HG03108 (cell line): ENCODE data around the gene DKKL1.

Source experiments
- ATAC-seq: cut with Tn5 transposase; IDR thresholded peaks from one replicate; pipeline ENCODE4 v1.9.1; 2021; ENCODE audit warnings: moderate library complexity; ENCODE audit not compliant: unreplicated experiment

DKKL1 gene

DNA sequence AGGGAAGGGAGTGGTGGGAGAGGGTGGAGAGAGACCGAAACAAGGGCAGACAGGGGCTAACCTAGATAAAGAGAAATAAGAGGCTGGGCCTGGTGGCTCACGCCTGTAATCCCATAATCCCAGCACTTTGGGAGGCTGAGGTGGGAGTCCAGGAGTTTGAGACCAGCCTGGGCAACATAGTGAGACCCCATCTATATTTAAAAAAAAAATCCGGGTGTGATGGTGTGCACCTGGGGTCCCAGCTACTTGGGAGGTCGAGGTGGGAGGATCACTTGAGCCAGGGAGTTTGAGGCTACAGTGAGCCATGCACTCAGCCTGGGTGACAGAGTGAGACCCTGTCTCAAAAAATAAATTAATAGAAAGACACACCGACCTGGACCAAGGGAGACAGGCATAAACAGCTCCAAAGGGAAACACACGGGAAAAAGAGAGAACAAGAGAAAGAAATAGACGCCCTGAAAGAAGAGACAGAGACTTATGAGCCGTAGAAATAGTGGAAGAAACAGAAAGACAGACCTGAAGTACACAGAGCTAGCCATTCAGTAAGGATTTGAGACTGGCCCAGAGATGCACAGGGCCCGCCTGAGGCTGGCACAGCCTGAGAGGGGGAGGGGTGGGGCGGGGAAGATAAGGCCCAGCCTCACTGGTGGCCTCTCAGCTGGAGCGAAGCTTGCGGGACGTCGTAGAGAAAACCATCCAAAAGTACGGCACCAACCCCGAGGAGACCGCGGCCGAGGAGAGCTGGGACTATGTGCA is 26.2 kb upstream of the DKKL1 start:
- no peak for ATAC-seq

DNA sequence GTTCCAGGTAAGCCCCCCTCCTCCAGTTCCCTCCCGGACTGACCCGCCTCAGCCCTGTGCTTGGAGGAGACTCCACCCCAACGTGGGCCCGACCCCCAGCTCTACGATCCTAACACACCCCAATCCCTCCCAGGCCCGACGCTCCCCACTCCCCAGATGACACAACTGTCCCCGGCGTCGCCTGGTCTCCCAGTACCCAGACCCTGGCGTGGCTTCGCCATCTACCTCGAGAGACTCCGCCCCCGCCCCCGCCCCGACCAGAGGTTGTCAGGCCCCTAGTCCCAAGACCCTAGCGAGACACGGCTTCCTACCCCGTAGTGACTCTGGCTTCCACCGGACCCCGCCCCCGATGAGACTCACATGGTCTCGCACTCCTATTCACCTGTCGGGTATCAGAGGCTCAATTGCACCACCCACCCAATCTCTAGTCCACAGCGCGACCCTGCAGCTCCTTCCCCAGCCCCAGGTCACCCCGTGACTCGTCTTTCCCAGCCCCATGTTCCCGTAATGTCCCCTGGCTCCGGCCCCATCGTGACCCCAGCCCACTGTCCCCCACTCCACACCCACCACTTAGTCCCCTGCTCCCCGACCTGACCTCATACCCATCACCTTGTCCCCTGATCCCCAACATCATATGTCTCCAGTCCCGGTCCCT is 25.5 kb upstream of the DKKL1 start:
- no peak for ATAC-seq

- ATAC-seq: no peak
Observed at GRCh38 chr19:49338691-49339300, 24.9 kb upstream of the DKKL1 start.

DNA sequence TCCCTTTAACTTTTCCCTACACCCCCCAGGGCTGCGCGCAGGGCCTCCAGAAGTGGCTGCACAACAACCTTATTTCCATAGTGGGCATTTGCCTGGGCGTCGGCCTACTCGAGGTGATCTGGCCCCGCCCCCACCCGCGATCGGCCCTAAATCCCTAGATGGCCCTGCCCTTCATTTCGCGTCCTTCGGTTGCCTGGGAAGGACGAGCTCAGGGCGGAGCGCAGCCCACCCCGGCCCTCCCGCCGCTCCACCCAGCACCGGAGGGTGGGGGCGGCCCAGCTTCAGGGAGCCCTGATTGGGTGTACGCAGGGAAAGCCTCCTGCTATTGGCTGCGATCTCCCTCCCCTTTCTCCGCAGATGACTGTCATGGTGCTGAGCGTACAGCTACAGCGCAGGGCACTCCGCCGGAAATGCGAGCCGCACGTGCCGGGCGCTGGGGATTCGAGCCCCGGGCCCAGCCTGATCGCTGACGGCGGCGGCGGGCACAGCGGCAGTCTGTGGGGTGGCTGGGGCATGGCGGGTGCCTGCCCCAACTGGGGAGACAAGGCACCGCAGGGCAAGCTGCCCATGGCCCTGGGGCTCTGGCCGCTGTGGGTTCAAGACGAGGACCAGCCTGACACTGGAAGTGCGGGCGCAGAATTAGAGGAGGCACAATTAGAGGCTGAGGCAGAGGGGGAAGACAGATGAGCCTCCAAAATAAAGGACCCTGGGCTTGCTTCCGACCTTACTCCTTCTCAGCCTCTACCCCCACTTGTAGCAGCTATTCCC is 24.2 kb upstream of the DKKL1 start:
- ATAC-seq: no peak

DNA sequence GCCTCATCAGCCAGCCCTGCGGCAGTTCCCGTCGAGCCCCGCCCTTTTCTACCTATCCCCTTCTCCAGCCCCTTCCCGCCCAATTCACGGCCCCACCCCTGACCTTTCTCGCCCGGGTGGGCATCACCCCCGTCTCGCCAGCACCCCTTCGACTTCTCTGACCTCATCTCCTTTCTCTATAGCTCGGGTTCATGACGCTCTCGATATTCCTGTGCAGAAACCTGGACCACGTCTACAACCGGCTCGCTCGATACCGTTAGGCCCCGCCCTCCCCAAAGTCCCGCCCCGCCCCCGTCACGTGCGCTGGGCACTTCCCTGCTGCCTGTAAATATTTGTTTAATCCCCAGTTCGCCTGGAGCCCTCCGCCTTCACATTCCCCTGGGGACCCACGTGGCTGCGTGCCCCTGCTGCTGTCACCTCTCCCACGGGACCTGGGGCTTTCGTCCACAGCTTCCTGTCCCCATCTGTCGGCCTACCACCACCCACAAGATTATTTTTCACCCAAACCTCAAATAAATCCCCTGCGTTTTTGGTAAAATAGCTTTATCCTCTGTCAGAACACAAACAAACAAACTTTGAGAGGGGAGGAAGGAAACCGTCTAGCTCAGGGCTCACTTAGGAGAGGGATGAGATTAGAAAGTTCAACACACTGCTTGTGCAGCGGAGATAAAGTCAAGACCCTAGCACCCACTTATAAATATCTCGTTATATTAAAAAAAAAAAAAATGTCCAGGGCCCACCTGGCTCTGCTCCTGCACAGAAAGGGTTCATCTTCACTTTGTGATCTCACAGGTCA is 23.4 kb upstream of the DKKL1 start:
- peak; percentile 54 for ATAC-seq

GRCh38 chr19:49340865-49341718 is 22.6 kb upstream of the DKKL1 start:
- no peak for ATAC-seq

- ATAC-seq: no peak
Observed at GRCh38 chr19:49342291-49342721, 21.4 kb upstream of the DKKL1 start.

- ATAC-seq: no peak
Observed at GRCh38 chr19:49343123-49343522, 20.6 kb upstream of the DKKL1 start.

DNA sequence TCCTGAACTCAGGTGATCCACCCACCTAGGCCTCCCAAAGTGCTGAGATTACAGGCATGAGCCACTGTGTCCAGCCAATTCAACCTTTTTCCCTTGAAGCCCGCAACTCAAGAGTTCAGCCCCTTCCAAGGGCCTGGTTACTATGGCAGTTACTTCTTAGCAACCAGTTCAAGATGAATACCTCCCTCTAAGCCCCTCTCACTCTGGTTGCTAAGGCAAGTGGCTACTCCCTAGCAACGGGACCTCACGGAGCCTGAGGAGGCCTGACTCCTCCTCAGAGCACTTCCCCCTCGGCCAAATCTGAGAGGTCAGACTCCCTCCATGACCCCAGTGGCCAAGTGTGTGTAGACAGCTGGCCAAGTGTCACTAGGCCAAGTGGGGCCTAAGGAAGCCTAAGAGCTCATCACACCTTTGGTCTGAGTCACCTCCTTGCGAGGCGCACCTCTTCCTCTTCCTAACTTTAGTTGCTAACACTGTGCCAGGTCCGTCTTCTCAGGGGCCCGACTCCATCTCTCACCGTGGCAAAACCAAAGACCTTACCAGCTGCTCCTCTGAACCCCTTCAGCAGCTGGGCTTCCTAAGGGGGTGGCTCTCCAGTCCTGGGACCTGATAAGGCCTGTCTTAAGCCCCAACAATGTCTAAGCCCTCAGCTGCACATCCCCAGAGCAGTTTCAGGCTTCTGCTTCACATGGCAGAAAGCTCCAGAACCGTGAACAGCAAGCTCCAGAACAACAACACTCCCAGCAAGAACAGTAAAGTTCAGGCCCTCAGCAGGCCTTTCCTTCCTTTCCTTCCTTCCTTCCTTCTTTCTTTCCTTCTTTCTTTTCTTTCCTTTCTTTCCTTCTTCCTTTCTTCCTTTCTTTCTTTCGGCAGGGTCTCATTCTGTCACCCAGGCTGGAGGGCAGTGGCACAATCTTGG is 18.9 kb upstream of the DKKL1 start:
- no peak for ATAC-seq

DNA sequence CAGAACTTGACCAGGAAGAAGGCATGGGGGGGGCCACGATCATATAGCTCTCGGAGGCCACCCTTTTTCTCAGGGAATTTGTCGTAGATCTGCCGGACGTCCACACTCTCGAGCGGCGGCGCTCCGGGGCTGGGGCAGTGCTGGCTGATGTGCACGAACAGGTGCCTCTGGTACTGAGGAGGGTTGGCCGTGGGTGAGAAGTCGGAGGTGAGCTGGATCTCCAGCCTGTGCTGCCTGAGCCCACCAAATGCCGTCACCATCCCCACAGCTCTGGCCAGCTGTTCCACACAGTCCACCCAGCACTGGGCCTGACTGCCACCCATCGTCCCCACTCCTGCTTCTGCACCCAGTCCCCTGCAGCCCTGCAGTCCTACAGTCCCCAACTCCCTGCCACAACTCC is 16.5 kb upstream of the DKKL1 start:
- ATAC-seq: no peak

DNA sequence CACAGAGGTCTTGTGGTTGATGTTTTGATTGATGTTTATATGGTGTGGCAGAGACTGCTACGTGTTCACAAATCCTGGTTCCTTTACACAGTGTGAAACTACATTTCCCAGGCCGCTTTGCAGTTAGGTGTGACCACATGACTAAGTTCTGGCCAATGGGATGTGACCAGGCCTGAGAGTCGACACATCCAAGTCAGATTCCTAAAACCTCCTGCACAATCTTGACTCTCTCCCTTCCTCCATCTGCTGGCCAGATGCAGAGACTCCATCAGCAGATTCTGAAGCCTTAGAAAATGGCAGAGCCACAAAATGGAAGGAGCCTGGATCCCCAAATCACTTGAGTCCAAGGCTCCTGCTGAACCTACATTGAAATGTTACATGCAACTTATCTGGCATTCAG is 15.8 kb upstream of the DKKL1 start:
- ATAC-seq: no peak

- no peak for ATAC-seq
Observed at GRCh38 chr19:49348305-49349189, 15.1 kb upstream of the DKKL1 start.

DNA sequence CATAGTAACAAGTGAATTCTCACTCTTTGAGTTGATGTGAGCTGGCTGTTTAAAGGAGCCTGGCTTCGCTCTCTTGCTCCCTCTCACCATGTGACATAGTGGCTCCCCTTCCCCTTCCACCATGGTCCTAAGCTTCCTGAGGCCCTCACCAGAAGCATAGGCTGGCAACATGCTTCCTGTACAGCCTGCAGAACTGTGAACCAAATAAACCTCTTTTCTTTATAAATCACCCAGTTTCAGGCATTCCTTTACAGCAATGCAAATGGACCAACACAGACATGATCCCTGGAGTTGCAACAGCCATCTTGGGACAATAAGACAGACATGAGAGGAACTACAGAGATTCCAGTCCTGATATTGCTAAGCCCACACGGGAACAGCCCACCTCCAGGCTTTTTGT is 14.1 kb upstream of the DKKL1 start:
- no peak for ATAC-seq

GRCh38 chr19:49355909-49356353 is 7.7 kb upstream of the DKKL1 start:
- ATAC-seq: no peak

DNA sequence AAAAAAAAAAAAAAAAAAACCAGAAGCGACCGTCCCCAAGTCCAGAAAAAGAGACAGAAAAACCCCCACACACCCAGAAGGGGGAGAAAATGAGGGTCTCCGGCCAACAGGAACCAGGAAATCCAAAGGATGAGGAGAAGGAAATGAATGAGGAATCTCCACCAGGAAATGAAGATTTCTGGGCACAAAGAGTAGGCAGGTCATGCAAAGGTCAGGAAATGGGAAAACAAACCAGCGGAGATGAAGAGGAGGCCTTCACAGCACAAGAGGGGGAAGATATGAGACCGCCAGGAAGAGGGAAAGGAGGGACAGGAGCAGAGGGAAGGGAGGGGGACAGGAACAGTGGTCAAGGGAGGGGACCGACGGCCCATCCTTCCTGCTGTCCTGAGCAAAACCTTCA is 7.3 kb upstream of the DKKL1 start:
- ATAC-seq: no peak

DNA sequence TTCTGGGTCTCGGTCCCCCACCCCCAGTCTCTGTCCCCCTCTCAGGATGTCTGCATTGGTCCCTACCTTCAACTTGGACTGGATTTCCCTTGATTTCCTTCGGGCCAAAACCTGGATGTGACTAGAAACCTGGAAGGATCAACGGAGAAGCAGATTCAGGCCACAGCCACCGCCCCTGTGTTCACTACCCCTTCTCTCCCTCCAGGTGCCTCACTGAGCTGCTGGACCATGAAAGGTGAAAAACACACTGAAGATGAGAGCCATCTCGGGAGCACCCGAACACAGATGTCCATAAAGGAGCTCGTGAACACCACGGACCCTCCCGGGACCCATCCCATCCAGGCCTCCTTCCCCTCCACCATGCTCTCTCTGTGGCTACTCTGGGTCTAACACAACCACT is 6.5 kb upstream of the DKKL1 start:
- ATAC-seq: no peak
